HS-27A (cell line): ENCODE data around the gene NAGS.
"Not testable (repeated sequence)": the region's sequence is repeated elsewhere in the genome, so short reads cannot be mapped to it uniquely, and the experiment has no call there.

Experiments used
- DNase-seq: peaks from one replicate; pipeline ENCODE4 v3.0.0-alpha.2; 2012; ENCODE audit warnings: low read depth, missing footprints

The NAGS gene

GRCh38 chr17:43983515-43984411, 20.7 kb upstream of the NAGS start:
- no peak for DNase-seq

GRCh38 chr17:43984521-43984920, 19.9 kb upstream of the NAGS start:
- no peak for DNase-seq

GRCh38 chr17:43986225-43986981, 18.0 kb upstream of the NAGS start:
- no peak for DNase-seq

GRCh38 chr17:43987131-43988021, 17.0 kb upstream of the NAGS start:
- no peak for DNase-seq

GRCh38 chr17:43988301-43988700, 16.1 kb upstream of the NAGS start:
- no peak for DNase-seq

- no peak for DNase-seq
These were observed 11.8 kb upstream of the NAGS start for GRCh38 chr17:43992641-43993040.

GRCh38 chr17:43994272-43995149, 9.9 kb upstream of the NAGS start:
- DNase-seq, result no peak

- DNase-seq, result no peak
These were observed 9.3 kb upstream of the NAGS start for GRCh38 chr17:43995150-43995471.

- not testable (repeated sequence) for DNase-seq
These were observed 7.2 kb upstream of the NAGS start for GRCh38 chr17:43997180-43997579.

- no peak for DNase-seq
These were observed 5.9 kb upstream of the NAGS start for GRCh38 chr17:43998552-43998951.

- no peak for DNase-seq
These were observed 5.4 kb upstream of the NAGS start for GRCh38 chr17:43999024-43999423.

- no peak for DNase-seq
These were observed 4.1 kb upstream of the NAGS start for GRCh38 chr17:44000141-44000860.

GRCh38 chr17:44000871-44001460, 3.5 kb upstream of the NAGS start:
- DNase-seq, result no peak

- DNase-seq, result no peak
These were observed 2.9 kb upstream of the NAGS start for GRCh38 chr17:44001461-44001920.

GRCh38 chr17:44002141-44002848, 2.1 kb upstream of the NAGS start:
- no peak for DNase-seq

- DNase-seq, result no peak
These were observed 522 bp downstream of the NAGS start for GRCh38 chr17:44004761-44005526.

GRCh38 chr17:44005527-44006271, 1.3 kb downstream of the NAGS start:
- no peak for DNase-seq

- DNase-seq, result no peak
These were observed 1.8 kb downstream of the NAGS start for GRCh38 chr17:44006272-44006597.
